K562 (cell line): ENCODE results near the gene GFI1B. TPM values are rescaled to one million over a fixed set of nuclear protein-coding genes. Genes with fewer than 3 reads are reported as not detected.

ENCODE experiments used
- ATF6 ChIP-seq: sonication (generic); formaldehyde crosslinking; IDR thresholded peaks from 2 replicates; pipeline ENCODE4 v1.4.0; 2020; ENCODE audit warnings: mild to moderate bottlenecking, missing genetic modification reagents
- CBX1 ChIP-seq: sonication (generic); IDR thresholded peaks from 2 replicates; pipeline ENCODE4 v1.6.1; 2016; ENCODE audit warnings: antibody characterized with exemption, low read depth, mild to moderate bottlenecking
- DIDO1 ChIP-seq: fragments of 450-650 bp; IDR thresholded peaks from 2 replicates; pipeline ENCODE4 v1.6.1; 2016; ENCODE audit warnings: low read depth, missing biosample characterization, missing genetic modification characterization
- E2F5 ChIP-seq: sonication (generic); formaldehyde crosslinking; IDR thresholded peaks from 2 replicates; pipeline ENCODE4 v1.8.0; 2022; ENCODE audit warnings: mild to moderate bottlenecking, missing genetic modification reagents
- FOXM1 ChIP-seq, 2 experiments: fragments of 450-650 bp in 1 of 2; sonication (generic) in 1 of 2; formaldehyde crosslinking in 1 of 2; IDR thresholded peaks; 2 replicates each; pipeline versions ENCODE4 v1.6.1 to v1.9.0; 2017 to 2022; ENCODE audit warnings: low read depth in 2 of 2, mild to moderate bottlenecking in 2 of 2, missing genetic modification reagents in 1 of 2, moderate library complexity in 1 of 2
- GTF2F1 ChIP-seq: IDR thresholded peaks from 2 replicates; pipeline ENCODE4 v1.6.1; 2011; ENCODE audit warnings: low read depth, low read length, improper control_type of control experiment
- HIVEP1 ChIP-seq: fragments of 250-450 bp; sonication (Bioruptor Pico); IDR thresholded peaks from 2 replicates; pipeline ENCODE4 v1.4.0; 2020; ENCODE audit warnings: mild to moderate bottlenecking
- KDM5B ChIP-seq: fragments of 200-600 bp; sonication (generic); IDR thresholded peaks from 2 replicates; pipeline ENCODE4 v1.6.1; 2012; ENCODE audit warnings: low read depth, mild to moderate bottlenecking, moderate library complexity, low read length, control low read depth, inconsistent platforms; ENCODE audit not compliant: insufficient replicate concordance
- NR2F6 ChIP-seq: fragments of 450-650 bp; formaldehyde crosslinking; IDR thresholded peaks from 2 replicates; pipeline ENCODE4 v1.4.0; 2020; ENCODE audit warnings: mild to moderate bottlenecking
- NR4A1 ChIP-seq, 2 experiments: fragments of 250-450 bp in 1 of 2; fragments of 450-650 bp in 1 of 2; sonication (Bioruptor Pico) in 1 of 2; IDR thresholded peaks; 2 replicates each; pipeline versions ENCODE4 v1.4.0 to v1.6.1; 2016 to 2020; ENCODE audit warnings: mild to moderate bottlenecking in 2 of 2, missing compliant biosample characterization in 1 of 2, missing genetic modification characterization in 1 of 2, moderate library complexity in 1 of 2
- TARDBP ChIP-seq: fragments of 450-650 bp; IDR thresholded peaks from 2 replicates; pipeline ENCODE4 v1.6.1; 2016
- TBP ChIP-seq: optimal IDR thresholded peaks from 2 replicates; pipeline ENCODE3; 2011; ENCODE audit warnings: low read depth, low read length, improper control_type of control experiment
- USF2 ChIP-seq: sonication (generic); formaldehyde crosslinking; IDR thresholded peaks from 2 replicates; pipeline ENCODE4 v1.5.0; 2020; ENCODE audit warnings: missing genetic modification reagents
- YY1 ChIP-seq, 3 experiments: IDR thresholded peaks; 2 replicates each; pipeline ENCODE4 v1.6.1; 2011; ENCODE audit warnings: low read length in 2 of 3, mild to moderate bottlenecking in 2 of 3, moderate library complexity in 2 of 3, borderline replicate concordance in 1 of 3, control low read depth in 1 of 3, low read depth in 1 of 3; ENCODE audit not compliant: insufficient read depth in 3 of 3, insufficient replicate concordance in 2 of 3, control insufficient read depth in 1 of 3, insufficient read length in 1 of 3; ENCODE audit errors: extremely low read depth in 1 of 3
- ZBTB17 ChIP-seq: fragments of 450-650 bp; formaldehyde crosslinking; IDR thresholded peaks from 2 replicates; pipeline ENCODE4 v1.4.0; 2020; ENCODE audit warnings: mild to moderate bottlenecking
- ZKSCAN3 ChIP-seq: fragments of 250-450 bp; sonication (Bioruptor Pico); IDR thresholded peaks from 2 replicates; pipeline ENCODE4 v1.4.0; 2020
- ZNF324 ChIP-seq: fragments of 250-450 bp; sonication (Bioruptor Pico); IDR thresholded peaks from 2 replicates; pipeline ENCODE4 v1.4.0; 2020; ENCODE audit warnings: mild to moderate bottlenecking
- ZNF699 ChIP-seq: fragments of 250-450 bp; sonication (Bioruptor Pico); IDR thresholded peaks from 2 replicates; pipeline ENCODE4 v1.8.0; 2021; ENCODE audit warnings: mild to moderate bottlenecking, moderate library complexity; ENCODE audit not compliant: insufficient replicate concordance
- polyA plus RNA-seq, 8 experiments: library from polyadenylated mRNA; depleted of rRNA in 4 of 8; stranded (reverse) in 5 of 8; unstranded in 3 of 8; fragments of >200 nt; fragmentation: Nextera tagmentation in 2 of 8; fragmentation: Illumina TruSeq in 1 of 8; extraction: Ambion mirVana in 2 of 8; extraction: Trizol in 1 of 8; gene quantifications; 2 replicates each; pipeline versions ENCODE4 v1.2.1 to v1.2.3, GENCODE V29; 2011 to 2014; ENCODE audit warnings: inconsistent platforms in 1 of 8, missing spikeins in 1 of 8
- total RNA-seq, 7 experiments: library from RNA; depleted of rRNA in 6 of 7; stranded (reverse); fragments of >200 nt in 6 of 7; fragmentation: Illumina TruSeq in 2 of 7; extraction: Trizol in 2 of 7; gene quantifications; 2 replicates each; pipeline versions ENCODE4 v1.2.1 to v1.2.3, GENCODE V29; 2011 to 2021; ENCODE audit warnings: low replicate concordance in 1 of 7
- TF ChIP-seq, protein P1 (sequence below): fragments of 450-650 bp; IDR thresholded peaks from one replicate; pipeline ENCODE4 v1.6.1; 2018; ENCODE audit warnings: mild to moderate bottlenecking, moderate library complexity; ENCODE audit not compliant: partially characterized antibody

Gene GFI1B
- total and polyA plus RNA-seq, 9 of the 15 experiments (the other 6 are each of a cell fraction or from before 2014, with no cell fraction given): 8.0 to 75.7 (median 34.5) TPM

- TF ChIP-seq NR4A1 (CRISPR knock-in tag; IDR thresholded peaks at IDR 0.05) (peak; percentile 48; the same call in 1 of the 2 replicates), NR4A1 (tag; IDR thresholded peaks at IDR 0.05) (peak; percentile 57; the same call in 1 of the 2 replicates), KDM5B (peak; percentile 82), FOXM1 (IDR thresholded peaks at IDR 0.05; ENCODE audit: low read depth) (peak; percentile 66; the same call in 1 of the 2 replicates), FOXM1 (CRISPR knock-in tag; IDR thresholded peaks at IDR 0.05; ENCODE audit: low read depth) (no peak), CBX1 (no peak), NR2F6 (CRISPR knock-in tag) (0 out of 2 replicates have a peak, but pooled peaks have one; percentile 57), YY1 (IDR thresholded peaks at IDR 0.05; ENCODE audit: borderline replicate concordance in 1 of 3, control insufficient read depth in 1 of 3, extremely low read depth in 1 of 3, insufficient read depth in 3 of 3, insufficient read length in 1 of 3, insufficient replicate concordance in 2 of 3, low read depth in 1 of 3, low read length in 2 of 3) (peak; percentile 97 to 99 (median 97)), ZBTB17 (0 out of 2 replicates have a peak, but pooled peaks have one; percentile 29), USF2 (CRISPR knock-in tag) (peak; percentile 85), GTF2F1 (no peak; the same call in 1 of the 2 replicates), TBP (peak; percentile 97), ZKSCAN3 (CRISPR knock-in tag) (no peak), ZNF324 (no peak), DIDO1 (tag) (peak; percentile 92), E2F5 (CRISPR knock-in tag) (no peak), ZNF699 (CRISPR knock-in tag) (no peak), ATF6 (no peak), HIVEP1 (no peak), TARDBP (peak; percentile 81; the same call in 1 of the 2 replicates)
- TF ChIP-seq, protein P1, sequence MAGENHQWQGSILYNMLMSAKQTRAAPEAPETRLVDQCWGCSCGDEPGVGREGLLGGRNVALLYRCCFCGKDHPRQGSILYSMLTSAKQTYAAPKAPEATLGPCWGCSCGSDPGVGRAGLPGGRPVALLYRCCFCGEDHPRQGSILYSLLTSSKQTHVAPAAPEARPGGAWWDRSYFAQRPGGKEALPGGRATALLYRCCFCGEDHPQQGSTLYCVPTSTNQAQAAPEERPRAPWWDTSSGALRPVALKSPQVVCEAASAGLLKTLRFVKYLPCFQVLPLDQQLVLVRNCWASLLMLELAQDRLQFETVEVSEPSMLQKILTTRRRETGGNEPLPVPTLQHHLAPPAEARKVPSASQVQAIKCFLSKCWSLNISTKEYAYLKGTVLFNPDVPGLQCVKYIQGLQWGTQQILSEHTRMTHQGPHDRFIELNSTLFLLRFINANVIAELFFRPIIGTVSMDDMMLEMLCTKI: no peak
Observed at GRCh38 chr9:132944294-132945185, 34.0 kb upstream of the GFI1B start, which contains the start of gene TSC1 (continued).
